Caco-2 (cell line): ENCODE measurements around the gene HEY2. TPM values are rescaled to one million over a fixed set of nuclear protein-coding genes. Genes with fewer than 3 reads are reported as not detected.

Experiments used
- BruUV-seq: library from RNA; stranded (reverse); fragments of 400-500 nt; replicated peaks from 2 replicates; lab custom pipeline; 2021; lab: Mats Ljungman, UMichigan
- CTCF ChIA-PET: fragments of 300-600 bp; sonication (Branson Sonifier 250); formaldehyde crosslinking; loops from one replicate; lab custom pipeline; 2022; ENCODE audit warnings: antibody characterized with exemption; lab: Charles Lee
- POLR2A ChIA-PET: fragments of 300-600 bp; sonication (Branson Sonifier 250); formaldehyde crosslinking; loops from one replicate; lab custom pipeline; 2022; ENCODE audit warnings: antibody characterized with exemption; lab: Charles Lee
- DNase-seq, 2 experiments: peaks; one replicate each; pipeline versions ENCODE4 v3.0.0 to v3.0.0-alpha.2; 2020 to 2022
- H3K27me3 ChIP-seq: replicated peaks from 2 replicates; pipeline ENCODE4 v1.6.0; 2011; ENCODE audit warnings: low read length; ENCODE audit not compliant: control insufficient read depth, insufficient read depth
- H3K36me3 ChIP-seq: 2 replicates; pipeline ENCODE4 v1.5.1; 2011; ENCODE audit warnings: low read length; ENCODE audit not compliant: control insufficient read depth, insufficient read depth
- H3K4me1 ChIP-seq: fragments of 250-450 bp; sonication (Bioruptor Pico); 2 replicates; pipeline ENCODE4 v1.5.1; 2020; ENCODE audit warnings: mild to moderate bottlenecking
- H3K4me3 ChIP-seq: 2 replicates; pipeline ENCODE4 v1.5.1; 2011; ENCODE audit warnings: low read depth, mild to moderate bottlenecking, control low read depth, low read length
- H3K9me3 ChIP-seq: fragments of 250-450 bp; sonication (Bioruptor Pico); 2 replicates; pipeline ENCODE4 v1.5.1; 2020; ENCODE audit warnings: mild to moderate bottlenecking, moderate library complexity
- H3K27ac Mint-ChIP-seq: one replicate; pipeline ENCODE4 v1.8.0; 2022; ENCODE audit warnings: mixed read lengths; ENCODE audit not compliant: unreplicated experiment
- H3K27me3 Mint-ChIP-seq: one replicate; pipeline ENCODE4 v1.8.0; 2022; ENCODE audit warnings: mixed read lengths; ENCODE audit not compliant: insufficient read depth, unreplicated experiment
- H3K36me3 Mint-ChIP-seq: one replicate; pipeline ENCODE4 v1.8.0; 2022; ENCODE audit warnings: mild to moderate bottlenecking, mixed read lengths; ENCODE audit not compliant: insufficient read depth, unreplicated experiment
- H3K4me1 Mint-ChIP-seq: one replicate; pipeline ENCODE4 v1.8.0; 2022; ENCODE audit warnings: low read depth, mixed read lengths; ENCODE audit not compliant: unreplicated experiment
- H3K4me3 Mint-ChIP-seq: one replicate; pipeline ENCODE4 v1.8.0; 2022; ENCODE audit warnings: mild to moderate bottlenecking, moderate library complexity, mixed read lengths; ENCODE audit not compliant: unreplicated experiment
- H3K9me3 Mint-ChIP-seq: one replicate; pipeline ENCODE4 v1.8.0; 2022; ENCODE audit warnings: mixed read lengths; ENCODE audit not compliant: unreplicated experiment
- CTCF ChIP-seq, 2 experiments: fragments of 200-600 bp in 1 of 2; IDR thresholded peaks; 1 replicate in 1 of 2; 2 replicates in 1 of 2; pipeline versions ENCODE4 v1.5.1 to v1.8.0; 2011 to 2022; ENCODE audit warnings: antibody characterized with exemption in 1 of 2, control low read depth in 1 of 2, inconsistent platforms in 1 of 2, low read depth in 1 of 2, low read length in 1 of 2, mild to moderate bottlenecking in 1 of 2, moderate library complexity in 1 of 2; ENCODE audit not compliant: insufficient read depth in 1 of 2, severe bottlenecking in 1 of 2, unreplicated experiment in 1 of 2
- intact Hi-C: fragments of 100-400 bp; cut with micrococcal nuclease; formaldehyde crosslinking; loops from one replicate; pipeline ENCODE4 v1.10.0; 2022; ENCODE audit not compliant: unreplicated experiment
- total RNA-seq: library from RNA; stranded (reverse); gene quantifications from 2 replicates; pipeline ENCODE4 v1.2.3, GENCODE V29; 2022

HEY2 gene
- total RNA-seq, 1 experiment from 2014 or later: not detected

- BruUV-seq: no TSS peak
Observed at GRCh38 chr6:125727216-125727615, 22.2 kb upstream of the HEY2 start.

GRCh38 chr6:125728739-125729138 lies 20.7 kb upstream of the HEY2 start:
- H3K9me3 ChIP-seq: no peaks in the 10 kb centered on the region
- H3K4me3 Mint-ChIP-seq: no peak overlapping the region
- H3K36me3 Mint-ChIP-seq: no peaks in the 10 kb centered on the region
- H3K27me3 ChIP-seq: no peaks in the 10 kb centered on the region
- TF ChIP-seq CTCF (IDR thresholded peaks at IDR 0.05; ENCODE audit: insufficient read depth in 1 of 2, low read depth in 1 of 2, low read length in 1 of 2, severe bottlenecking in 1 of 2, unreplicated experiment in 1 of 2): no peak
- CTCF ChIA-PET: no interaction called here
- no peak overlapping the region for H3K27ac Mint-ChIP-seq
- no peaks in the 10 kb centered on the region for H3K36me3 ChIP-seq
- H3K4me1 ChIP-seq: no peaks in the 10 kb centered on the region
- peaks cover 11% of the 10 kb centered on the region for H3K27me3 Mint-ChIP-seq
- POLR2A ChIA-PET: no interaction called here
- H3K9me3 Mint-ChIP-seq: no peaks in the 10 kb centered on the region
- H3K4me1 Mint-ChIP-seq: no peaks in the 10 kb centered on the region
- DNase-seq: no peak
- intact Hi-C loops: no loop called here
- no TSS peak for BruUV-seq
- no peak overlapping the region for H3K4me3 ChIP-seq

More at GRCh38 chr6:125727216-125727615, 22.2 kb upstream of the HEY2 start:
- Histone ChIP-seq H3K36me3 (no peaks in the 10 kb centered on the region), H3K4me1 (no peaks in the 10 kb centered on the region), H3K9me3 (no peaks in the 10 kb centered on the region), H3K4me3 (no peak overlapping the region), H3K27me3 (no peaks in the 10 kb centered on the region)
- intact Hi-C loops: no loop called here
- POLR2A ChIA-PET: no interaction called here
- H3K4me3 Mint-ChIP-seq: no peak overlapping the region
- no peak for DNase-seq
- no peak for TF ChIP-seq CTCF (IDR thresholded peaks at IDR 0.05; ENCODE audit: insufficient read depth in 1 of 2, low read depth in 1 of 2, low read length in 1 of 2, severe bottlenecking in 1 of 2, unreplicated experiment in 1 of 2)
- H3K36me3 Mint-ChIP-seq: no peaks in the 10 kb centered on the region
- H3K4me1 Mint-ChIP-seq: no peaks in the 10 kb centered on the region
- H3K27me3 Mint-ChIP-seq: peaks cover 16% of the 10 kb centered on the region
- no peaks in the 10 kb centered on the region for H3K9me3 Mint-ChIP-seq
- no peak overlapping the region for H3K27ac Mint-ChIP-seq
- CTCF ChIA-PET: no interaction called here

GRCh38 chr6:125729983-125730382 lies 19.4 kb upstream of the HEY2 start:
- DNase-seq: no peak
- no peaks in the 10 kb centered on the region for H3K9me3 Mint-ChIP-seq
- ChIA-PET CTCF (no interaction called here), POLR2A (no interaction called here)
- H3K4me1 Mint-ChIP-seq: no peaks in the 10 kb centered on the region
- Histone ChIP-seq H3K4me3 (no peak overlapping the region), H3K36me3 (no peaks in the 10 kb centered on the region), H3K4me1 (no peaks in the 10 kb centered on the region), H3K9me3 (no peaks in the 10 kb centered on the region), H3K27me3 (no peaks in the 10 kb centered on the region)
- intact Hi-C loops: no loop called here
- no peak overlapping the region for H3K27ac Mint-ChIP-seq
- H3K27me3 Mint-ChIP-seq: peaks cover 16% of the 10 kb centered on the region
- H3K4me3 Mint-ChIP-seq: no peak overlapping the region
- no TSS peak for BruUV-seq
- no peak for TF ChIP-seq CTCF (IDR thresholded peaks at IDR 0.05; ENCODE audit: insufficient read depth in 1 of 2, low read depth in 1 of 2, low read length in 1 of 2, severe bottlenecking in 1 of 2, unreplicated experiment in 1 of 2)
- H3K36me3 Mint-ChIP-seq: no peaks in the 10 kb centered on the region
